WTC11 (cell line): ENCODE results near the gene PDS5A. TPM values are rescaled to one million over a fixed set of nuclear protein-coding genes. Genes with fewer than 3 reads are reported as not detected.
A peak's percentile ranks its signal among the peaks of the same experiment; 100 is the strongest.
"Not testable (repeated sequence)": the region's sequence is repeated elsewhere in the genome, so short reads cannot be mapped to it uniquely, and the experiment has no call there.

Experiments used
- ATAC-seq: fragments of 200-7000 bp; cut with Tn5 transposase; 2 replicates; pipeline ENCODE4 v1.10.0; 2021; ENCODE audit warnings: mild to moderate bottlenecking, moderate library complexity
- CTCF ChIA-PET: fragments of 300-600 bp; sonication (Branson Sonifier 250); formaldehyde crosslinking; loops from one replicate; lab custom pipeline; 2021; ENCODE audit warnings: antibody characterized with exemption; lab: Charles Lee
- POLR2A ChIA-PET: fragments of 350-600 bp; sonication (Branson Sonifier 250); formaldehyde crosslinking; loops from one replicate; lab custom pipeline; 2021; ENCODE audit warnings: antibody characterized with exemption; lab: Charles Lee
- DNase-seq: peaks from one replicate; pipeline ENCODE4 v3.0.0; 2021; ENCODE audit warnings: low spot score
- H3K27ac Mint-ChIP-seq: 2 replicates; pipeline ENCODE4 v1.8.0; 2021; ENCODE audit warnings: mixed read lengths
- H3K27me3 Mint-ChIP-seq: 2 replicates; pipeline ENCODE4 v1.8.0; 2021; ENCODE audit warnings: low read depth, mild to moderate bottlenecking, moderate library complexity, mixed read lengths
- H3K36me3 Mint-ChIP-seq: 2 replicates; pipeline ENCODE4 v1.8.0; 2021; ENCODE audit warnings: mixed read lengths
- H3K4me1 Mint-ChIP-seq: 2 replicates; pipeline ENCODE4 v1.8.0; 2022; ENCODE audit warnings: mixed read lengths
- H3K4me3 Mint-ChIP-seq: 2 replicates; pipeline ENCODE4 v1.8.0; 2021; ENCODE audit warnings: mild to moderate bottlenecking, moderate library complexity, mixed read lengths
- H3K9me3 Mint-ChIP-seq: 2 replicates; pipeline ENCODE4 v1.8.0; 2021; ENCODE audit warnings: mixed read lengths
- CREM ChIP-seq: sonication (generic); formaldehyde crosslinking; IDR thresholded peaks from 2 replicates; pipeline ENCODE4 v1.8.1; 2022; ENCODE audit warnings: mild to moderate bottlenecking, missing genetic modification reagents, moderate library complexity
- FOXJ3 ChIP-seq: sonication (generic); formaldehyde crosslinking; IDR thresholded peaks from 2 replicates; pipeline ENCODE4 v1.9.0; 2021; ENCODE audit warnings: missing genetic modification reagents, mild to moderate bottlenecking, borderline replicate concordance
- GABPB1 ChIP-seq: sonication (generic); formaldehyde crosslinking; IDR thresholded peaks from 2 replicates; pipeline ENCODE4 v1.8.1; 2023; ENCODE audit warnings: mild to moderate bottlenecking, missing genetic modification reagents
- GTF2I ChIP-seq: fragments of 250-450 bp; sonication (Bioruptor Pico); conservative IDR thresholded peaks from 2 replicates; pipeline ENCODE4 v1.4.0; 2021; ENCODE audit warnings: mild to moderate bottlenecking
- MYBL2 ChIP-seq: sonication (generic); formaldehyde crosslinking; IDR thresholded peaks from 2 replicates; pipeline ENCODE4 v1.8.1; 2023; ENCODE audit warnings: mild to moderate bottlenecking, moderate library complexity, missing genetic modification reagents
- NFATC4 ChIP-seq: fragments of 250-450 bp; sonication (Bioruptor Pico); IDR thresholded peaks from 2 replicates; pipeline ENCODE4 v1.9.0; 2021; ENCODE audit warnings: mild to moderate bottlenecking
- OVOL2 ChIP-seq: fragments of 250-450 bp; sonication (Bioruptor Pico); IDR thresholded peaks from 2 replicates; pipeline ENCODE4 v1.9.0; 2021; ENCODE audit warnings: mild to moderate bottlenecking, borderline replicate concordance
- SMAD4 ChIP-seq: sonication (generic); formaldehyde crosslinking; IDR thresholded peaks from 2 replicates; pipeline ENCODE4 v1.8.0; 2022; ENCODE audit warnings: mild to moderate bottlenecking, missing genetic modification reagents
- TP53 ChIP-seq: sonication (generic); formaldehyde crosslinking; IDR thresholded peaks from 2 replicates; pipeline ENCODE4 v1.8.1; 2023; ENCODE audit warnings: mild to moderate bottlenecking, missing genetic modification reagents
- ZNF121 ChIP-seq: sonication (generic); formaldehyde crosslinking; IDR thresholded peaks from 2 replicates; pipeline ENCODE4 v1.8.0; 2023; ENCODE audit warnings: missing genetic modification reagents
- ZNF263 ChIP-seq: sonication (generic); formaldehyde crosslinking; IDR thresholded peaks from 2 replicates; pipeline ENCODE4 v1.8.1; 2022; ENCODE audit warnings: low read depth, mild to moderate bottlenecking, moderate library complexity, missing genetic modification reagents
- ZNF416 ChIP-seq: fragments of 250-450 bp; sonication (Bioruptor Pico); IDR thresholded peaks from 2 replicates; pipeline ENCODE4 v1.9.0; 2021; ENCODE audit warnings: mild to moderate bottlenecking, inconsistent platforms
- ZNF423 ChIP-seq: fragments of 250-450 bp; sonication (Bioruptor Pico); IDR thresholded peaks from 2 replicates; pipeline ENCODE4 v2.1.2; 2022; ENCODE audit warnings: mild to moderate bottlenecking, moderate library complexity
- ZNF532 ChIP-seq: fragments of 250-450 bp; sonication (Bioruptor Pico); IDR thresholded peaks from 2 replicates; pipeline ENCODE4 v1.9.0; 2021; ENCODE audit warnings: mild to moderate bottlenecking, borderline replicate concordance
- ZNF671 ChIP-seq: fragments of 250-450 bp; sonication (Bioruptor Pico); IDR thresholded peaks from 2 replicates; pipeline ENCODE4 v1.8.0; 2021; ENCODE audit warnings: mild to moderate bottlenecking
- total RNA-seq: library from RNA; stranded (reverse); gene quantifications from 3 replicates; pipeline ENCODE4 v1.2.3, GENCODE V29; 2021
- TF ChIP-seq, protein P1 (sequence below): sonication (generic); formaldehyde crosslinking; IDR thresholded peaks from 2 replicates; pipeline ENCODE4 v1.8.0; 2023; ENCODE audit warnings: mild to moderate bottlenecking, missing genetic modification reagents
- TF ChIP-seq, protein P2 (sequence below): sonication (generic); formaldehyde crosslinking; IDR thresholded peaks from 2 replicates; pipeline ENCODE4 v1.8.1; 2022; ENCODE audit warnings: missing genetic modification reagents, borderline replicate concordance

PDS5A gene
- total RNA-seq, 1 experiment from 2014 or later: 61.7 TPM

DNA sequence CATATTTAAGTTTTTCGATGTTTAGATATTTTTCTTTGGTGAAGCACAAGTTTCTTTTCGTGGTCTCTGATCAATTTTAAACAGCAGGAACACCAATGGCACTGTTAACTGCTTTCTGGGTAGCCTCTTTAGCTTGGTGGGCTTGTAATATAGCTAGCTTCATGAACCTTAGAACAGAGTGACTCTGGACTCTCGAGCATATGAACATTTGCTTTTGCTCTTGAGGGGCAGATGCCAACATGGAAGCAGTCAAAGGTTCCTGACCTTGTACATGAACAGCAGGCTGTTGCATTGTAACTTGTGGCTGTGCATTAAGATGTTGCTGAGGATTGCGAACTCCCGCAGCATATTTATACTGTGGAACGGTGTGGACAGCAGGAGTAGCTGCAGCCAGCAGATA is 4.7 kb downstream of the PDS5A start:
- DNase-seq, POLR2A ChIA-PET, H3K4me3 Mint-ChIP-seq, H3K27me3 Mint-ChIP-seq, ATAC-seq, H3K9me3 Mint-ChIP-seq: not testable (repeated sequence)
- Mint-ChIP-seq H3K27ac (peak overlapping the region; percentile 84), H3K36me3 (peaks cover 28% of the 10 kb centered on the region), H3K4me1 (peaks cover 25% of the 10 kb centered on the region)
- CTCF ChIA-PET: interaction anchor here (0.6 to 1.2 kb wide), 3 partner anchors 36 to 503 kb away, joined by 3 to 6 read pairs (median 3); no protein-coding TSS in a partner anchor

- Mint-ChIP-seq H3K27me3 (no peaks in the 10 kb centered on the region), H3K9me3 (no peaks in the 10 kb centered on the region), H3K4me3 (no peak overlapping the region)
- DNase-seq: peak; percentile 17
- POLR2A ChIA-PET: interaction anchor here (0.7 kb wide), 1 partner anchor 15 kb away, joined by 16 read pairs; no protein-coding TSS in a partner anchor
- TF ChIP-seq GTF2I (CRISPR knock-in tag) (no peak), ZNF532 (CRISPR knock-in tag) (no peak), SMAD4 (CRISPR knock-in tag) (no peak), ZNF121 (CRISPR knock-in tag) (peak; percentile 44; the same call in 1 of the 2 replicates)
- TF ChIP-seq, all 79 proteins: peak for 1
- CTCF ChIA-PET: interaction anchor here (0.7 kb wide), 1 partner anchor 34 kb away, joined by 6 read pairs; no protein-coding TSS in a partner anchor
- Mint-ChIP-seq H3K27ac (peak overlapping the region; percentile 91), H3K36me3 (peaks cover 26% of the 10 kb centered on the region), H3K4me1 (peaks cover 21% of the 10 kb centered on the region)
- ATAC-seq: peak; percentile 78
Measured at GRCh38 chr4:39970671-39971640, 6.8 kb downstream of the PDS5A start.

DNA sequence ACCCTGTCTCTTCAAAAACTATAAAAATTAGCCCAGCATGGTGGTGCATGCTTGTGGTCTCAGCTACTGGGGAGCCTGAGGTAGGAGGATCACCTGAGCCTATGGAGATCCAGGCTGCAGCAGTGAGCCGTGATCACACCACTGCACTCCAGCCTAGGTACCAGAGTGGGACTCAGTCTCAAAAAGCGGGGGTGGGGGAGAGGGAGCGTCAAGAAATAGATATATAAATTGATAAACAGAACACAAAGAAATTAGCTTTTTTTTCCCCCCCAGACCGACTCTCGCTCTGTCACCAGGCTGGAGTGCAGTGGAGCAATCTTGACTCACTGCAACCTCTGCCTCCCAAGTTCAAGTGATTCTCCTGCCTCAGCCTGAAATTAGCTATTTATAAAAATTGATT is 14.1 kb downstream of the PDS5A start:
- ATAC-seq: no peak
- ChIA-PET POLR2A (no interaction called here), CTCF (no interaction called here)
- H3K4me3 Mint-ChIP-seq: no peak overlapping the region
- H3K36me3 Mint-ChIP-seq: peaks cover 8% of the 10 kb centered on the region; the same call in 1 of the 2 replicates
- H3K27ac Mint-ChIP-seq: no peak overlapping the region
- H3K4me1 Mint-ChIP-seq: peaks cover 6% of the 10 kb centered on the region; the same call in 1 of the 2 replicates
- no peaks in the 10 kb centered on the region for H3K27me3 Mint-ChIP-seq
- DNase-seq: peak; percentile 2
- no peaks in the 10 kb centered on the region for H3K9me3 Mint-ChIP-seq
- TF ChIP-seq ZNF532 (CRISPR knock-in tag) (no peak), CREM (no peak), ZNF263 (CRISPR knock-in tag) (no peak), FOXJ3 (CRISPR knock-in tag) (no peak), ZNF671 (CRISPR knock-in tag) (no peak), GABPB1 (CRISPR knock-in tag) (no peak), ZNF423 (no peak), MYBL2 (no peak), NFATC4 (CRISPR knock-in tag) (no peak), ZNF416 (CRISPR knock-in tag) (no peak), TP53 (CRISPR knock-in tag) (no peak), OVOL2 (CRISPR knock-in tag) (no peak)
- TF ChIP-seq, protein P1, sequence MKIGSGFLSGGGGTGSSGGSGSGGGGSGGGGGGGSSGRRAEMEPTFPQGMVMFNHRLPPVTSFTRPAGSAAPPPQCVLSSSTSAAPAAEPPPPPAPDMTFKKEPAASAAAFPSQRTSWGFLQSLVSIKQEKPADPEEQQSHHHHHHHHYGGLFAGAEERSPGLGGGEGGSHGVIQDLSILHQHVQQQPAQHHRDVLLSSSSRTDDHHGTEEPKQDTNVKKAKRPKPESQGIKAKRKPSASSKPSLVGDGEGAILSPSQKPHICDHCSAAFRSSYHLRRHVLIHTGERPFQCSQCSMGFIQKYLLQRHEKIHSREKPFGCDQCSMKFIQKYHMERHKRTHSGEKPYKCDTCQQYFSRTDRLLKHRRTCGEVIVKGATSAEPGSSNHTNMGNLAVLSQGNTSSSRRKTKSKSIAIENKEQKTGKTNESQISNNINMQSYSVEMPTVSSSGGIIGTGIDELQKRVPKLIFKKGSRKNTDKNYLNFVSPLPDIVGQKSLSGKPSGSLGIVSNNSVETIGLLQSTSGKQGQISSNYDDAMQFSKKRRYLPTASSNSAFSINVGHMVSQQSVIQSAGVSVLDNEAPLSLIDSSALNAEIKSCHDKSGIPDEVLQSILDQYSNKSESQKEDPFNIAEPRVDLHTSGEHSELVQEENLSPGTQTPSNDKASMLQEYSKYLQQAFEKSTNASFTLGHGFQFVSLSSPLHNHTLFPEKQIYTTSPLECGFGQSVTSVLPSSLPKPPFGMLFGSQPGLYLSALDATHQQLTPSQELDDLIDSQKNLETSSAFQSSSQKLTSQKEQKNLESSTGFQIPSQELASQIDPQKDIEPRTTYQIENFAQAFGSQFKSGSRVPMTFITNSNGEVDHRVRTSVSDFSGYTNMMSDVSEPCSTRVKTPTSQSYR (CRISPR knock-in tag): no peak
- TF ChIP-seq, protein P2, sequence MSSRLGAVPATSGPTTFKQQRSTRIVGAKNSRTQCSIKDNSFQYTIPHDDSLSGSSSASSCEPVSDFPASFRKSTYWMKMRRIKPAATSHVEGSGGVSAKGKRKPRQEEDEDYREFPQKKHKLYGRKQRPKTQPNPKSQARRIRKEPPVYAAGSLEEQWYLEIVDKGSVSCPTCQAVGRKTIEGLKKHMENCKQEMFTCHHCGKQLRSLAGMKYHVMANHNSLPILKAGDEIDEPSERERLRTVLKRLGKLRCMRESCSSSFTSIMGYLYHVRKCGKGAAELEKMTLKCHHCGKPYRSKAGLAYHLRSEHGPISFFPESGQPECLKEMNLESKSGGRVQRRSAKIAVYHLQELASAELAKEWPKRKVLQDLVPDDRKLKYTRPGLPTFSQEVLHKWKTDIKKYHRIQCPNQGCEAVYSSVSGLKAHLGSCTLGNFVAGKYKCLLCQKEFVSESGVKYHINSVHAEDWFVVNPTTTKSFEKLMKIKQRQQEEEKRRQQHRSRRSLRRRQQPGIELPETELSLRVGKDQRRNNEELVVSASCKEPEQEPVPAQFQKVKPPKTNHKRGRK: no peak
